ENCODE results near the gene RHAG. TPM values are rescaled to one million over a fixed set of nuclear protein-coding genes. Genes with fewer than 3 reads are reported as not detected.
"Not testable (repeated sequence)": the region's sequence is repeated elsewhere in the genome, so short reads cannot be mapped to it uniquely, and the experiment has no call there.

Gene RHAG
- total and polyA plus RNA-seq, 2 of the 8 experiments (the other 6 are each of a cell fraction or from before 2014, with no cell fraction given): not detected

DNA sequence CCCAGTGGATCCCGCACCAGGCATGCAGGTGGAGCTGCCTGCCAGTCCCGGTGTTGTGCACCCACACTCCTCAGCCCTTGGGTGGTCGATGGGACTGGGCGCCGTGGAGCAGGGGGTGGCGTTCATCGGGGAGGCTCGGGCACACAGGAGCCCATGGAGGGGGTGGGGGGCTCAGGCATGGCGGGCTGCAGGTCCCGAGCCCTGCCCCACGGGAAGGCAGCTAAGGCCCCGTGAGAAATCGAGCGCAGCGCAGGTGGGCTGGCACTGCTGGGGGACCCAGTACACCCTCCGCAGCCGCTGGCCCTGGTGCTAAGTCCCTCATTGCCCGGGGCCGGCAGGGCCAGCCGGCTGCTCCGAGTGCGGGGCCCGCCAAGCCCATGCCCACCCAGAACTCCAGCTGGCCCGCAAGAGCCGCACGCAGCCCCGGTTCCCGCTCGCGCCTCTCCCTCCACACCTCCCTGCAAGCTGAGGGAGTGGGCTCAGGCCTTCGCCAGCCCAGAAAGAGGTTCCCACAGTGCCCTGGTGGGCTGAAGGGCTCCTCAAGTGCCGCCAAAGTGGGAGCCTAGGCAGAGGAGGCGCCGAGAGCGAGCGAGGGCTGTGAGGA is 7.1 kb downstream of the RHAG start:
- H3K9ac ChIP-seq (replicated peaks in 1 of 4; ENCODE audit: extremely low read depth in 1 of 4, low read depth in 3 of 4, low read length in 3 of 4); H4K8ac ChIP-seq (ENCODE audit: extremely low read depth, insufficient read depth, low read length); H3K36me3 ChIP-seq (ENCODE audit: control insufficient read depth in 2 of 4, insufficient read depth in 4 of 4, low read length in 3 of 4); H3K4me3 ChIP-seq (ENCODE audit: extremely low read depth in 1 of 4, insufficient read depth in 2 of 4, low read depth in 3 of 4, low read length in 4 of 4); H2BK12ac ChIP-seq (ENCODE audit: low read depth, low read length); H4K91ac ChIP-seq (replicated peaks; ENCODE audit: insufficient read length, low read length); H2AFZ ChIP-seq (ENCODE audit: low read length); H3K4ac ChIP-seq (replicated peaks; ENCODE audit: insufficient read length, low read depth, low read length); H2BK5ac ChIP-seq (ENCODE audit: low read depth, low read length); H3K14ac ChIP-seq (ENCODE audit: insufficient read length); H3K56ac ChIP-seq (replicated peaks; ENCODE audit: insufficient read length, low read depth, low read length); H3K9me3 ChIP-seq (ENCODE audit: insufficient read depth in 2 of 2, low read depth in 1 of 2, low read length in 1 of 2); H2BK20ac ChIP-seq (ENCODE audit: low read length); H2AK5ac ChIP-seq (ENCODE audit: low read depth, low read length); FAIRE-seq; H3K27ac ChIP-seq (ENCODE audit: low read depth, low read length); H3K23ac ChIP-seq (ENCODE audit: insufficient read length); H2BK120ac ChIP-seq (replicated peaks; ENCODE audit: low read depth, low read length); H3K23me2 ChIP-seq (ENCODE audit: low read depth, low read length); H4K5ac ChIP-seq (ENCODE audit: insufficient read length, low read depth, low read length); H2BK15ac ChIP-seq (ENCODE audit: low read length); H3K4me2 ChIP-seq (ENCODE audit: insufficient read depth in 1 of 2, low read depth in 2 of 2, low read length in 2 of 2); H3K27me3 ChIP-seq (replicated peaks in 1 of 4; ENCODE audit: control insufficient read depth in 3 of 4, extremely low read depth in 1 of 4, insufficient read depth in 3 of 4, low read length in 3 of 4); H3K79me2 ChIP-seq (ENCODE audit: control insufficient read depth in 1 of 2, insufficient read depth in 2 of 2, low read length in 2 of 2); H3K79me1 ChIP-seq (ENCODE audit: low read depth, low read length); H4K20me1 ChIP-seq (replicated peaks in 1 of 2; ENCODE audit: control insufficient read depth in 1 of 2, insufficient read depth in 2 of 2, low read length in 2 of 2); DNase-seq (ENCODE audit: low read depth in 1 of 2, low spot score in 2 of 2); H3K18ac ChIP-seq (ENCODE audit: extremely low read depth, low read length); H3K4me1 ChIP-seq (replicated peaks in 1 of 4; ENCODE audit: control insufficient read depth in 3 of 4, insufficient read depth in 4 of 4, low read length in 3 of 4): not testable (repeated sequence)
- CTCF ChIA-PET (ENCODE audit: partially characterized antibody): interaction anchor here (1.5 to 1.9 kb wide), 4 partner anchors 96 to 221 kb away, joined by 3 to 9 read pairs (median 6); no protein-coding TSS in a partner anchor
- POLR2A ChIA-PET (ENCODE audit: partially characterized antibody): interaction anchor here (1.6 kb wide), 1 partner anchor 79 kb away, joined by 3 read pairs; the partner anchor contains the start of gene C6orf141
- 92% methylated on average over 21 of the region's 36 CpGs; no CpG with 5 or more reads in 1 of the 2 experiments for WGBS, 2 experiments (ENCODE audit: extremely low coverage in 1 of 2, insufficient coverage in 1 of 2, insufficient read length in 1 of 2, insufficient replicate concordance in 2 of 2, low coverage in 1 of 2, low lambda C conversion rate in 2 of 2, missing lambda C conversion rate in 1 of 2)
